Measurements from ENCODE around the gene EVI2B.
"Not testable (repeated sequence)": the region's sequence is repeated elsewhere in the genome, so short reads cannot be mapped to it uniquely, and the experiment has no call there.

The EVI2B gene

DNA sequence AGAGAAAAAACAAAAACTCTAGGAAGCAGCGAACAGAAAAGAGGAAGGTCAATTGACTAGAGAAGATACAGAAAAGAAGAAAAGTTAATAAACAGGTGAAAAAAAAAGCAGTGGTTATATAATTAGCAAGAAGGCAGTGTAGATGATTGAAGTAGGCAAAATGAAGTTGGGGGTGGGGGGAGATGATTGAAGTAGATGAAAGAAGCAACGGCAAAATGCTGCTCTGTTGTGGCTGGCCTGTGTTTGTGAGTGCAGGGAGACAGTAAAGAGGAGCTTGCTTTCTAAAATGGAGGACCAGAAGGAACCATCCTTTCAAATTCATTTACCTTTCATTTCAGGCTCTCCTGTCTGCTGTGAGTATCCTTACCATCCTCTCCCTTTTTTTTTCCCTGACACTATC, 3.6 kb downstream of the EVI2B start:
- DNase-seq = no peak

DNA sequence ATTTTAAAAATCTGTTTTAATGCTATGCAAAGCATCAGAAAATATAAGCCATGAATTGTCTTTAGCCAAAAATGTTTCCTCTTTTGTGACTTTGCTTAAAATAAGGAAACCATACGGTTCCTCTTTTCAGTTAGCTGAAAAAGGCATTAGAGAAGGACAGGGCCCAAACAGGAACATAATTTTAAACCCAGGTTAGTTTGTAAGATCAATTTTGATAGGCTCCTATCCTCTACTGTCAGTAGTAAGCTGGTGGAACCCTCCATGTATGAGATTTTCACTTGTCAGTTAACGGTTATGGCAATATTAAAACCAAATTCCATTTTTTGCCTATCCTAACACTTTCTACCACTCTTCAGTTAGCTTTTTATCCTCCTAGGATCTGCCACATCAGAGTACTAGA, 4.3 kb downstream of the EVI2B start:
- DNase-seq = no peak

GRCh38 chr17:31308372-31309334, 5.2 kb downstream of the EVI2B start:
- no peak for DNase-seq

DNA sequence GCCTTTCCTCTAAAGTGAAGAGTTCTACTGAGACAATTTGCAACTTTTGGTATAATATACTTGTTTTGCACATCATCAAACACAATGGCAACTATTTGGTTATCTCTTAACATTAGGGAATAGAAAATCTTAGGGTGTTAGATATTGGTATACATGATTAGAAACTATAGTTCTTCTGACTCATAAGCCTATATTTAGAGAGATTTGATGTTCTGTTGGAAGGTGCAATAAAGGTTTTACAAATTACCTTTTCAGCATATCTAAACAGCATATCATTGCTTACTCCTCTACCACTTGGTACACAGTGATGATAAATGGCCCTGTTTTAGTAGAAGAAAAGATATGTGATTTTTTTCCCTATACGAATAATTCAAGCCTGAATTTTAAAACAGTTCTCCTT, 6.2 kb downstream of the EVI2B start:
- DNase-seq = no peak

GRCh38 chr17:31299624-31300023, 14.2 kb downstream of the EVI2B start:
- DNase-seq = no peak

- DNase-seq = no peak
Observed at GRCh38 chr17:31297090-31297489, 16.8 kb downstream of the EVI2B start, which contains the start of gene OMG. Gene OMG (minus strand): TSS chr17:31297239. CDS start chr17:31296331, 908 bp downstream.

DNA sequence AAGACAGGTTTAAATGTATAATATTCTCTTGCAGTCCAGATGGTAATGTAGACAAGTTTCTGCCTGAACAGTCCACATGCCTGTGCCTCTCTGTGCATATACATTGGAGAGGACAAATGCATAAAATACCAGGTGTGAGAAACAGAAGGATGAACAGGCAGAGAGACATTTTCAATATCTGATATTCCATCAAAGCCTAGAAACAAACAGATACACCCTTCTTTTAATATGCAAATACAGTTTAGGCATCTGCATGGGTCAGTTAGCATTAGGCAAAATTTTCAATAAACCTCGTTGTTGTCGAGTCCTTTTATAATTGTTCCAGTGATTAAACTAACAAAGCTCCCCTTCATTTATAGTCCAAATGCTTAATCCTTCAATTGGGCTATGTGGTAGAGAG, 17.7 kb downstream of the EVI2B start:
- DNase-seq = no peak

GRCh38 chr17:31295489-31295871, 18.4 kb downstream of the EVI2B start:
- no peak for DNase-seq

DNA sequence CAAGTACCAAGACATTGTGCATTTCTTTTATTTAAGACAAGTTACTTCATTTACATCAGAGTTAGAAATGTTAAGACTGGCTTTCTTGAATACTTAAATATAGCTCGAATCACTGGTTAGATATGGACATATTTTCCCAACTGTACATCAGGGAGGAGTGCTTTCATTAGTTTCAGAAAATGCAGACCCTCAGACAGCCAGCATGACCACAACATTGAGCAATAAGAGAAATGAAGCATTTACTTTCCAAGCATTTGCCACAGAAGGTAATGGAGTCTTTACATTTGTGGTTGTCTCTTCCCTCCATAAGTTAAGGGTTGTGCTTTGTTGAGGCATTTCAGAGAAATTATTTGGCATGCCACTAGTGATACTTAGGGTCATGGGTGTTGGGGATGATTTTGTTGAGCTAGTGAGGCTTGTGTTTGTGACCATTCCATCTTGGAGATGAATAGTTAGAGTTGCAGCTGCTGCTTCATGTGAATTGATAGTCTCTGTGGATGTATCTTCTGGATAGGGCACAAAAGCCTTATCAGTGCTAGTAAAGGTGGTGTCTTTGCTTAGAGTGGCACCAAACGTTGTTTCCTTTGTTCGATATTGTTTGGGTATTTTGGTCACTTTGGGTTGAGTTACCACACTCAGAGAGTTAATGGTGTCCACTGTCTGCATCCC, 18.9 kb downstream of the EVI2B start:
- DNase-seq = no peak

DNA sequence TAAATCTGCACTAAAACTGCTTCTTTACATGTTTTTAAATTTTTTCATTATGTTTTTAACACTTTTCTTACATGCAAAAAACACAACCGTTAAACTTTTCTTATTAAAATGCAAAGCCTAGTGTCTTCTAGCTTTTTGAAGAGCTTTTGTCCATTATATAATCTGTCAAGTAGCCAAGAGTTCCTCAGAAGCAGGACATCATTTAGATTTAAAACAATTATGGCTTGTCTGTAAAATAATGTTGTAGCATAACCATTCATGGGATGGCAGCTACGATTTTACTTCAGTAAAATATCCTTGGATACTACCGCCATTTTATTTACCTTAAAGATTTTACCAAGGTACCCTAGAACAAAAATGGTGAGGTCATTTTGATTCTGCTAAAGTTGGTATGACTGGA, 19.6 kb downstream of the EVI2B start:
- DNase-seq = no peak

DNA sequence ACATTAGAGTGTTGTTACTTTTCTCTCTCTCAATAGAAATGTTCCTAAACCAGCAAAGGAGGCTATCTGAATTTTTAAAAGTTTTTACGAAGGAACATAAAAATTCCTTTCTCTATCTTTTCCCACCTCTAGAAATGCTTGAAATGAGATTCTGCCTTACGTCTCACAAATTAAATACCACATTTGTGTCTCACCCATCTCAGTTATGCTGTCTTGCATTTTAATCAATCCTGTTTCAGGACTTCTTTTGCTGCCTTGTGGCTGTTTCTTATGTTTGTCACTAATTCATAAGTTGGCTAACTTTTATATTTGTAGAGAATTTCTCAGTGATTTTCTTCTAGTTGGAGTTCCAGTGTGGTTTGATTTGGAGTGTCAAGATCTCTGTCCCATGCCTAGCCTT, 20.3 kb downstream of the EVI2B start:
- DNase-seq = no peak

DNA sequence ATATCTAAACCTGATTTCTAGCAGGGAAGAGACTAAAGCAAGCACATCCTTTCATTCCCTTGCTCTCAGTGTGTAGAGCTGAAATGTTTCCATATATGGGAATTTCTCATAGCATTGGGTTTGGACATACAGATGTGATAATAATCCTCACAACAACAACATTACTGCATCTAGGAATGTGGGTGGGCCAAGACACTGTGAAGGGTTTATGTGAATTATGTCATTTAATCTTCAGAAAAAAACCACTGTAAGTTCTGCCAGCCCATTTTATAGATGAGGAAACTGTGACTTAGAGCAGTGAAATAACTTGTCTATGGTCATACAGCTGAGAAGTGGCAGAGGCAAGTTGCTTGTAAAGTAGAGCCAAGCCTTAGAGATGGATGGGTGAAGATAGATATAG, 22.0 kb downstream of the EVI2B start:
- DNase-seq = no peak

DNA sequence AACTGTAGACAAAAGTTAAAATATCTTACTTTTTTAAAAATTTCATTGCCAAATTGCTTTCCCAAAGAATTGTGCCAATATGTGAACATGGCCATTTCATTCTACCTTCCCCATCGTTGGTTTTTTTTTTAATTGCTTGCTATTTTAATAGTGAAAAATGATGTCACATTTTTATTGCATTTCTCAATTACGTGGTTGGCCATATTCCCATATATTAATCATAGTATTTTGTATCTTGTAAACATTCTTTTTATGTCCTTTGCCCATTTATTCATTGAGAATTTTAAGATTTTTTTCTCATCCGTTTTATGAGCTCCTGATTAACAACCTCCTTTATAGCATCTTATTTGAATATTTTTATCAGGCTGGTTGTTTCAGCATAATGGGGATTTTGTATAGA, 24.1 kb downstream of the EVI2B start:
- DNase-seq = no peak

DNA sequence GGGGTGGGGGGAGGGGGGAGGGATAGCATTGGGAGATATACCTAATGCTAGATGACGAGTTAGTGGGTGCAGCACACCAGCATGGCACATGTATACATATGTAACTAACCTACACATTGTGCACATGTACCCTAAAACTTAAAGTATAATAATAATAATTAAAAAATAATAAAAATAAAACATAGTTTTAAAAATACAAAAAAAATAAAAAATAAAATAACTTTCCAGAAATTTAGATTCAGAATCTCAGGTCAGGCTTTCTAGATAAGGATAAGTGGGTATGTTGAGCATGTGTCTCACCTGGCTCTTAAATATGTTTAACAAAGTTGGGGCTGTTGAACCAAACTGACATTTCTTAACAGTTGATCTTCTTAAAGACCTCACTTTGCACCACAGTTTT, 25.9 kb downstream of the EVI2B start:
- not testable (repeated sequence) for DNase-seq

DNA sequence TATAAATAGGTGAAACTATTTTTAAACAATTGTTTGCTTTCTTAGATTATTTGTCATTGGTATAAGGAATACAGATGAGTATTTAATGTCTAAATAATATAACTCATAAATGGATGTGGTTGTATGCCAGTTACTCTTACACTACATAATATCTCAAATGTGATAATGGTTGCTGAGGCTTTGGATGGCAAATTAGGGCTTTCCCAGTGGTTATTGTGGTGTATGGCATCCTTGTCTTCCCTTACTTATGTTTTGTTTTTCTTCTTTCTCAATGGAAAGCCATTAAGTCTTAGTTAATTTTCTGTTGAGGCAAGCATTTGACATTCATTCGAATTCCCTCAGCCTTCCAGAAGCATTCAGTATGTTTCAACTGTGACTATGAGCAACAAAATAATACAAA, 27.3 kb downstream of the EVI2B start:
- DNase-seq = no peak

DNA sequence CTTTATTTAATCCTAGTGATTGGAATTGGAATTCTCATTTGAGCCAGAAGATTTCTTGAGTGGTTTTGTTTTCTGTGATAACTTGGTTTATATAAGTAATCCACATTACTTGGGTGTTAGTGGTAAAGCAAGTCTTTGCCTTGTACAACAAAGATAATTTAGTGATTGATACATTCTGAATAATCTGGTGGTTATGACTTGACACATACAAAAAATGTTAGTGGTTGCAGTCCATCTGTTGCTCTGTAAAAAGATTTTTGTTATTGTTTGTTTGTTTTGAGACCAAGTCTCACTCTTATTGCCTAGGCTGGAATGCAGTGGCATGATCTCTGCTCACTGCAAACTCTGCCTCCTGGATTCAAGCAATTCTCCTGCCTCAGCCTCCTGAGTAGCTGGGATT, 30.0 kb downstream of the EVI2B start:
- no peak for DNase-seq

DNA sequence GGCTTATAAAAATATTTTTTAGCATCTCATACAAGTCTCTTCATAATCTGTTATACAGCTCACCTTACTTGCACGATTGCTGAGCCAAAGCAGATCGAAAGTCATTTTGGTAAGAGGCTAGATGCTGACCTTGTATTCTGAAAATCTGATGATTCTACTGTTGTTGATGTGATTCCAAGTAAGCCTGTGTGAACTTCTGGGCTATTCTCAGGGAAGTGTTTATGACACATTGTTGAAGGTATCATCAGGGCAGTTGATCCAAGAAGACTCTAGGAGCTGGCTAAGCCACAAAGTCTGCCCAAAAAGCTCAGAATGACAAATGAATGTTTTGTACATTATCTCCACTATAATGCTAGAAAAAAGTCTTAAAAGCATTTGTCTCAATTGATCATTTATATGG, 32.8 kb downstream of the EVI2B start:
- no peak for DNase-seq

DNA sequence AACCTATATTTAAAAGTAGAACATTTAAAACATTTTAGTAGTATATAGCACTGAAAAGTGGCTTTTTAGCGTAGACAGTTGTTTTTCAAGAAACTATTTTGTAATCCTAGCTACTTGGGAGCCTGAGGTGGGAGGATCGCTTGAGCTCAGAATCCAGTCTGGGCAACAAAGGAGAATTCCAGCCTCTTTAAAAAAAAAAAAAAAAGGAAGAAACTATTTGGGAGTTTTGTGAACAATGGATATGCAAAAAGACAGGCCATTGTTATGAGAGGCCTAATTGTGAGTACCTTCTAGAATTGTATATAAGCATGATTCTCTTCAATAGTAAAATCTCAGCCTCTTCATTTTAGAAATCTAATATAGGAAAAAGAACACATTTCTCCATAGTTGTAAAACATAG, 34.5 kb downstream of the EVI2B start:
- no peak for DNase-seq

- no peak for DNase-seq
Observed at GRCh38 chr17:31275116-31275515, 38.7 kb downstream of the EVI2B start.

DNA sequence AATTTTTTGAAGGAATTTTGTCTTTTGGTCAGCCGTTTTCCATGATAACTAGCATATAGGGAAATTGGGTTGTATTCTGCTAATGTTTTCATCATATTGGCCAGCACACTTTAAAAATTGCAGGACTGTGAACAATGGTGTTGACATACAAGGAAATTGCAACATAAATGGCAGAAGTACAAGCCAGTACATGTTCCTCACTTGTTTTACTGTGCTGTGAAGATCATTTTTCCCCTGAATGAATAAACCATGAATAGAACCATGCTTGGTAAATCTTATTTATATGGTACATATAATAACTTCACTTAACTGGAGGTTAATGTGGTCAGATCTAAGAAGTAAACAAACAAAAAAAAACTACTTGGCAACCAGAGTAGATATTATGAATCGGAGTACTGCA, 39.6 kb downstream of the EVI2B start:
- DNase-seq = peak in 1 of 2 experiments; percentile 33

GRCh38 chr17:31273516-31273915, 40.3 kb downstream of the EVI2B start:
- DNase-seq = no peak

- DNase-seq = no peak
Observed at GRCh38 chr17:31272803-31273202, 41.1 kb downstream of the EVI2B start.

- no peak for DNase-seq
Observed at GRCh38 chr17:31272236-31272635, 41.6 kb downstream of the EVI2B start.

DNA sequence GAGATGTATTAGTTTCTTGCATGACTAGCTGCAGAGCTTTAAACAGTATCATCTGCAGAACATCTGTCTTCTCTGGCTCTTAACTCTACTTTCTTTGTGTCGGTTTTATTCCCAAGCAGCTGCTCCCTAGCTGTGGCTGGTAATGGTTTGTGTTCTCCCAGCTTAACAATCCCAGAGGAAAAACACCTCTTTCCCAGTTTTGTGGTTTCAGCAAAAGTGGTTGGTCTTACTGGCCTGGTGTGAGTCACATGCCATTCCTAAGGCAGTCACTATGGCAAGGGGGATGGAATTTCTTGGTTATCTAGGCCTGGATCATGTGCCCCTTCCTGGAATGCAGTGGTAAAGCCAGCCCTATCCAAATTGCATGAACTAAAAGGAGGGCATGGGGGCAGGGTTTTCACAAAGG, 44.3 kb downstream of the EVI2B start:
- peak; percentile 77 to 90 for DNase-seq
